HUES6 (cell line): ENCODE data around the gene STAMBP.

Experiments
- H3K27ac ChIP-seq: 2 replicates; pipeline ENCODE4 v1.7.0; 2013; ENCODE audit warnings: low read depth, mild to moderate bottlenecking, low read length, inconsistent platforms
- H3K27me3 ChIP-seq: 2 replicates; pipeline ENCODE4 v1.6.1; 2013; ENCODE audit warnings: low read length; ENCODE audit not compliant: control insufficient read depth, insufficient read depth
- H3K36me3 ChIP-seq: 2 replicates; pipeline ENCODE4 v1.6.1; 2013; ENCODE audit warnings: low read length; ENCODE audit not compliant: control insufficient read depth, insufficient read depth
- H3K4me1 ChIP-seq: 2 replicates; pipeline ENCODE4 v1.6.1; 2013; ENCODE audit warnings: low read length; ENCODE audit not compliant: control insufficient read depth, insufficient read depth
- H3K4me3 ChIP-seq: 2 replicates; pipeline ENCODE4 v1.5.1; 2013; ENCODE audit warnings: low read depth, low read length
- H3K9ac ChIP-seq: one replicate; pipeline ENCODE4 v1.6.1; 2013; ENCODE audit warnings: mild to moderate bottlenecking, low read length
- H3K9me3 ChIP-seq: 2 replicates; pipeline ENCODE4 v1.6.1; 2013; ENCODE audit warnings: low read depth, low read length; ENCODE audit not compliant: control insufficient read depth, insufficient read depth

STAMBP gene

GRCh38 chr2:73908689-73909652, 80.2 kb downstream of the STAMBP start:
- Histone ChIP-seq H3K4me3 (no peak overlapping the region), H3K36me3 (no peaks in the 10 kb centered on the region), H3K9ac (no peak overlapping the region), H3K9me3 (no peaks in the 10 kb centered on the region), H3K4me1 (peaks cover 3% of the 10 kb centered on the region; the same call in 1 of the 2 replicates), H3K27ac (no peak overlapping the region), H3K27me3 (no peaks in the 10 kb centered on the region)

DNA sequence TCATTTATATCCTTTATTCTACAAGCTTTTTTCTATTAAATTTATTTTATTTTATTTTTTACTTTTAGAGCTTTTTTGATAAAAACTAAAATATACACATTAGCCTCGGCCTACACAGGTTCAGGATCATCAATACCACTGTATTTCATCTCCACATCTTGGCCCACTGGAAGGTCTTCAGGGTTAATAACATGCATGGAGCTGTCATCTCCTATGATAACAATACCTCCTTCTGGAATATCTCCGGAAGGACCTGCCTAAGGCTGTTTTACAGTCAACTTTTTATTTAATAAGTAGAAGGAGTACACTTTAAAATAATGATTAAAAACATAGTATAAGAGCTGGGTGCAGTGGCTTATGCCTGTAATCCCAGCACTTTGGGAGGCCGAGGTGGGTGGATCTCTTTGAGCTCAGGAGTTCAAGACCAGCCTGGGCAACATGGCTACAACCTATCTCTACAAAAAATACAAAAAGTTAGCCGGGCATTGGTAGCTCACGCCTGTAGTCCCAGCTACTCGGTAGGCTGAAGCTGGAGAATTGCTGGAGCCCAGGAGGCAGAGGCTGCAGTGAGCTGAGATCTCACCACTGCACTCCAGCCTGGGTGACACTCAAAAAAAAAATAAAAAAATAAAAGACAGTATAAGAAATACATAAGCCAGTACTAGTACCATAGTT, 82.2 kb downstream of the STAMBP start:
- no peak overlapping the region for H3K27ac ChIP-seq
- H3K4me1 ChIP-seq, result peaks cover 3% of the 10 kb centered on the region; the same call in 1 of the 2 replicates
- H3K27me3 ChIP-seq, result no peaks in the 10 kb centered on the region
- H3K36me3 ChIP-seq, result no peaks in the 10 kb centered on the region
- no peak overlapping the region for H3K4me3 ChIP-seq
- H3K9me3 ChIP-seq, result no peaks in the 10 kb centered on the region
- H3K9ac ChIP-seq, result no peak overlapping the region

GRCh38 chr2:73911548-73912208, 82.9 kb downstream of the STAMBP start:
- Histone ChIP-seq H3K27me3 (no peaks in the 10 kb centered on the region), H3K9ac (no peak overlapping the region), H3K4me1 (peaks cover 3% of the 10 kb centered on the region; the same call in 1 of the 2 replicates), H3K36me3 (no peaks in the 10 kb centered on the region), H3K4me3 (no peak overlapping the region), H3K27ac (no peak overlapping the region), H3K9me3 (no peaks in the 10 kb centered on the region)

DNA sequence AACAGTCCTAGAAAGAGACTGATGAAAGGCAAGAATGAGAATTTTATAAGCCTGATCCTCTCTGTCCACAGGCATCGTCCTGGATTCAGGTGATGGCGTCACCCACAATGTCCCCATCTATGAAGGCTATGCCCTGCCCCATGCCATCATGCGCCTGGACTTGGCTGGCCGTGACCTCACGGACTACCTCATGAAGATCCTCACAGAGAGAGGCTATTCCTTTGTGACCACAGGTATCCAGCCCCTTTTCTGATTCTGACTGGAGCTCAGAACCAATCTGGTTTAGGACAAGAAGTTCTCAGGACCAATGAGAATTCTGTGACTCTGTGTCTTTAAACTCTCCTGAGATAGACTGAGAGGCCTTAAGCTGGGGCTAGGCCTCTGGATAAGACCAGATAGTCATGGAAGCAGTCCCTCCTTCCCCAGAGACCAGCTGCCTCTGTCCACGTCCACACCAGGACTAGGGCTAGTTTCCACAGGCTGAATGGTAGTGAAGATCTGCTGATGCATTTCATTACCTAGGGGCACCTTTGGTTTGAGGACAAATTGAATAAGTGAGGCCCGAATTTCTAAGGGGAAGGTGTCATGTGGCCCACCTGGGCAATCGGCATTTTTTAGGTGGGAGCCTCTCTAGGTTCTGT, 84.8 kb downstream of the STAMBP start:
- no peak overlapping the region for H3K27ac ChIP-seq
- no peaks in the 10 kb centered on the region for H3K36me3 ChIP-seq
- H3K4me1 ChIP-seq, result no peaks in the 10 kb centered on the region
- H3K27me3 ChIP-seq, result no peaks in the 10 kb centered on the region
- H3K9ac ChIP-seq, result no peak overlapping the region
- no peak overlapping the region for H3K4me3 ChIP-seq
- no peaks in the 10 kb centered on the region for H3K9me3 ChIP-seq

DNA sequence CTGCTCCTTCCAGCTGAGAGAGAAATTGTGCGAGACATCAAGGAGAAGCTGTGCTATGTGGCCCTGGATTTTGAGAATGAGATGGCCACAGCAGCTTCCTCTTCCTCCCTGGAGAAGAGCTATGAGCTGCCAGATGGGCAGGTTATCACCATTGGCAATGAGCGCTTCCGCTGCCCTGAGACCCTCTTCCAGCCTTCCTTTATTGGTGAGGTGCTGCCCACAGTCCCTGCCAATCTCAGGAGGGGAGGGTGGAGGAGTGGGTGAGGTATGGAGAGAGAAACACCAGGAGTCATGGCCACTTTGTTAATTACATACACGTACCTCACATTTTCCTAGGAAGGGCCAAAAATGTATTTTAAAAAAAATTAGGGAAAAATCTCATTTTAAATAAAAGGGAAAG, 85.9 kb downstream of the STAMBP start:
- H3K9ac ChIP-seq, result no peak overlapping the region
- no peak overlapping the region for H3K27ac ChIP-seq
- H3K9me3 ChIP-seq, result no peaks in the 10 kb centered on the region
- H3K4me3 ChIP-seq, result no peak overlapping the region
- H3K27me3 ChIP-seq, result no peaks in the 10 kb centered on the region
- H3K4me1 ChIP-seq, result no peaks in the 10 kb centered on the region
- H3K36me3 ChIP-seq, result no peaks in the 10 kb centered on the region

GRCh38 chr2:73915437-73915993, 86.8 kb downstream of the STAMBP start:
- Histone ChIP-seq H3K27me3 (no peaks in the 10 kb centered on the region), H3K4me3 (no peak overlapping the region), H3K4me1 (no peaks in the 10 kb centered on the region), H3K27ac (no peak overlapping the region), H3K9ac (no peak overlapping the region), H3K9me3 (no peaks in the 10 kb centered on the region), H3K36me3 (no peaks in the 10 kb centered on the region)

DNA sequence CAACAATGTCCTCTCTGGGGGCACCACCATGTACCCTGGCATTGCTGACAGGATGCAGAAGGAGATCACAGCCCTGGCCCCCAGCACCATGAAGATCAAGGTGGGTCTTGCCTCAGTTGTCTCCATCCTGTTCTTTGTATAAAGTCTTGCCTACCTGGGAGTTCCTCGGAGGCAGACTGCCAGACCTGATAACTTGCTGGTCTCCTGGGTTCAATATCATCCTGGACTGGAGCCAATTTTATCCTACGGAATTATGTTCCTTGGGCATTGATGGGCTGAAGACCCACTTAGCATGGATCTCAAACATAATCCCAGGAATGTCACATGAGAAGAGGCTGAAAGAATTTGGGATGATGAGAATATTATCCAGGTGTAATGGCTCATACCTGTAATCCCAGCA, 87.9 kb downstream of the STAMBP start:
- no peaks in the 10 kb centered on the region for H3K36me3 ChIP-seq

GRCh38 chr2:73917296-73917695, 88.5 kb downstream of the STAMBP start:
- peaks cover 8% of the 10 kb centered on the region for H3K4me1 ChIP-seq
- H3K4me3 ChIP-seq, result no peak overlapping the region
- H3K9me3 ChIP-seq, result no peaks in the 10 kb centered on the region
- no peak overlapping the region for H3K9ac ChIP-seq
- no peaks in the 10 kb centered on the region for H3K36me3 ChIP-seq
- H3K27ac ChIP-seq, result no peak overlapping the region
- H3K27me3 ChIP-seq, result no peaks in the 10 kb centered on the region

More for the DNA sequence above, 87.9 kb downstream of the STAMBP start:
- Histone ChIP-seq H3K9ac (no peak overlapping the region), H3K4me3 (no peak overlapping the region), H3K9me3 (no peaks in the 10 kb centered on the region), H3K27ac (no peak overlapping the region), H3K27me3 (no peaks in the 10 kb centered on the region), H3K4me1 (peaks cover 8% of the 10 kb centered on the region)

DNA sequence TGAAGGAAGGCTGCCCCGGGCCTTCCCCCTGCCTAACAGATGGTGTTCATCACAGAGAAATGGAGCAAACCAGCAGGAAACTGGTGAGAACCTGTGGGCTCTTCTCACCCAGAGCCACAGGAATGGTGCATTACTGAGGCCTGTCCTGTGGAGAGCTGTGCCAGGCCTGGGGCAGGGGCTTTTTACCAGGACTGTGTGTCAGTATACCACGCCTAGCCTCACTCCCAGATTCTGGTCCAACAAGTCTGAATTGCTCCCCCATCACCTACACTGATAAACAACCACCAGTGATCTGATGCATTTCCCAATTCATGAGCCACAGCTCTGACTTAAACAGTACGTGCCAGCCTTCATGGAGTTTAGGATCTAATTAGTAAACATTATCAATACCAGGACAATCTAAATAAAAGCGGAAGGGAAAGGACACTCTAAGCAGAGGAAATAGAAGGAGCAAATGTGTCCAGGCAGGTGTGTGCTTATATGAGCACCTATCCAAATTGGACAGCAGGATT, 89.0 kb downstream of the STAMBP start:
- no peaks in the 10 kb centered on the region for H3K27me3 ChIP-seq
- no peak overlapping the region for H3K4me3 ChIP-seq
- H3K27ac ChIP-seq, result no peak overlapping the region
- peaks cover 8% of the 10 kb centered on the region for H3K4me1 ChIP-seq
- no peak overlapping the region for H3K9ac ChIP-seq
- H3K36me3 ChIP-seq, result no peaks in the 10 kb centered on the region
- H3K9me3 ChIP-seq, result no peaks in the 10 kb centered on the region

GRCh38 chr2:73918856-73919255, 90.1 kb downstream of the STAMBP start:
- no peak overlapping the region for H3K9ac ChIP-seq
- H3K9me3 ChIP-seq, result no peaks in the 10 kb centered on the region
- H3K27ac ChIP-seq, result no peak overlapping the region
- no peak overlapping the region for H3K4me3 ChIP-seq
- no peaks in the 10 kb centered on the region for H3K27me3 ChIP-seq
- H3K4me1 ChIP-seq, result peaks cover 8% of the 10 kb centered on the region
- H3K36me3 ChIP-seq, result no peaks in the 10 kb centered on the region
